ENCODE results near the gene ZSWIM4.

GRCh38 chr19:13869281-13869680 lies 74.0 kb downstream of the ZSWIM4 start:
- no peak for TF ChIP-seq CTCF (IDR thresholded peaks at IDR 0.05)
- TF ChIP-seq REST (IDR thresholded peaks at IDR 0.05; ENCODE audit: insufficient read depth in 1 of 2, low read depth in 2 of 2, low read length in 1 of 2), result no peak
- no peak for TF ChIP-seq TCF7L2 (IDR thresholded peaks at IDR 0.05; ENCODE audit: low read depth, low read length)
- no peak for TF ChIP-seq SIN3A (IDR thresholded peaks at IDR 0.05; ENCODE audit: borderline replicate concordance, insufficient read depth, low read depth, low read length)

Measured in Panc1 (cell line).